Bronchial epithelial cell (primary cell): ENCODE results near the gene RIMBP2. TPM values are rescaled to one million over a fixed set of nuclear protein-coding genes. Genes with fewer than 3 reads are reported as not detected.
"Not testable (repeated sequence)": the region's sequence is repeated elsewhere in the genome, so short reads cannot be mapped to it uniquely, and the experiment has no call there.

Source experiments
- DNase-seq: peaks from one replicate; pipeline ENCODE4 v3.0.0-alpha.2; 2010; ENCODE audit warnings: low read depth
- FAIRE-seq: peaks from 2 replicates; lab custom pipeline; 2011; peaks lifted over from hg19 to GRCh38; lab: Jason Lieb, UNC
- H3K27me3 ChIP-seq: 2 replicates; pipeline ENCODE4 v1.5.1; 2011; ENCODE audit warnings: low read length; ENCODE audit not compliant: control insufficient read depth, insufficient read depth
- H3K36me3 ChIP-seq: 2 replicates; pipeline ENCODE4 v1.5.1; 2011; ENCODE audit warnings: low read length; ENCODE audit not compliant: control insufficient read depth, insufficient read depth
- H3K4me3 ChIP-seq: 2 replicates; pipeline ENCODE4 v1.5.1; 2011; ENCODE audit warnings: mild to moderate bottlenecking, low read depth, low read length, control low read depth
- CTCF ChIP-seq: IDR thresholded peaks from 2 replicates; pipeline ENCODE4 v1.5.1; 2011; ENCODE audit warnings: mild to moderate bottlenecking, moderate library complexity, low read length, control low read depth, inconsistent platforms; ENCODE audit not compliant: insufficient read depth, severe bottlenecking
- total RNA-seq: library from RNA; depleted of rRNA; stranded (reverse); fragments of >200 nt; gene quantifications from 2 replicates; pipeline ENCODE4 v1.2.1, GENCODE V29; 2014

RIMBP2 gene
- total RNA-seq, 1 donor from 2014 or later = not detected

GRCh38 chr12:130646716-130647370, 69.3 kb downstream of the RIMBP2 start:
- Histone ChIP-seq H3K4me3 (no peak overlapping the region), H3K27me3 (no peaks in the 10 kb centered on the region), H3K36me3 (no peaks in the 10 kb centered on the region)
- no peak for TF ChIP-seq CTCF
- DNase-seq (no peak), FAIRE-seq (no peak)

GRCh38 chr12:130646191-130646590, 69.9 kb downstream of the RIMBP2 start:
- not testable (repeated sequence) for H3K36me3 ChIP-seq, H3K4me3 ChIP-seq, FAIRE-seq, DNase-seq, H3K27me3 ChIP-seq

GRCh38 chr12:130645751-130646150, 70.3 kb downstream of the RIMBP2 start:
- DNase-seq (no peak), FAIRE-seq (no peak)
- TF ChIP-seq CTCF = no peak
- no peaks in the 10 kb centered on the region for H3K36me3 ChIP-seq
- H3K4me3 ChIP-seq = no peak overlapping the region
- no peaks in the 10 kb centered on the region for H3K27me3 ChIP-seq

GRCh38 chr12:130644566-130644965, 71.5 kb downstream of the RIMBP2 start:
- Histone ChIP-seq H3K27me3 (no peaks in the 10 kb centered on the region), H3K36me3 (no peaks in the 10 kb centered on the region), H3K4me3 (no peak overlapping the region)
- no peak for DNase-seq
- no peak for TF ChIP-seq CTCF
- FAIRE-seq = no peak

GRCh38 chr12:130644146-130644545, 72.0 kb downstream of the RIMBP2 start:
- Histone ChIP-seq H3K27me3 (no peaks in the 10 kb centered on the region), H3K4me3 (no peak overlapping the region), H3K36me3 (no peaks in the 10 kb centered on the region)
- DNase-seq (no peak), FAIRE-seq (no peak)
- TF ChIP-seq CTCF = no peak

- no peak overlapping the region for H3K4me3 ChIP-seq
- no peak for DNase-seq
- FAIRE-seq = no peak
- H3K27me3 ChIP-seq = no peaks in the 10 kb centered on the region
- no peak for TF ChIP-seq CTCF
- H3K36me3 ChIP-seq = no peaks in the 10 kb centered on the region
Observed at GRCh38 chr12:130642856-130643255, 73.2 kb downstream of the RIMBP2 start.
